Hair follicle dermal papilla cell (primary cell): Measurements from ENCODE around the gene GDE1. TPM values are rescaled to one million over a fixed set of nuclear protein-coding genes. Genes with fewer than 3 reads are reported as not detected.

Source experiments
- total RNA-seq: library from RNA; depleted of rRNA; stranded (reverse); fragments of >200 nt; gene quantifications from 2 replicates; pipeline ENCODE4 v1.2.3, GENCODE V29; 2012

GDE1 gene
- total RNA-seq, result 62.8 and 63.1 TPM in 2 replicates

GRCh38 chr16:19521471-19522396, at the start of gene GDE1:
Gene GDE1 (minus strand): TSS chr16:19522098. CDS start chr16:19521964, 134 bp downstream.

GRCh38 chr16:19555186-19555937, 33.5 kb upstream of the GDE1 start, which contains the start of gene VPS35L:
Gene VPS35L (plus strand): TSS chr16:19555703. CDS start chr16:19555730, 27 bp downstream.

GRCh38 chr16:19523559-19524355, 1.9 kb upstream of the GDE1 start, which contains the start of gene CCP110:
Gene CCP110 (plus strand): TSS chr16:19523942. CDS start chr16:19527882, 3,940 bp downstream.

Other genes starting within 250 kb of the GDE1 start
- gene CLEC19A, start 236.4 kb downstream of the GDE1 start, total RNA-seq, result not detected in 2 replicates
- not detected in 2 replicates for gene TMC5, start 104.2 kb downstream of the GDE1 start, total RNA-seq
- gene CCP110, start 1.8 kb upstream of the GDE1 start, total RNA-seq, result 7.3 and 8.9 TPM in 2 replicates
- gene VPS35L, start 33.6 kb upstream of the GDE1 start, total RNA-seq, result 50.8 and 53.7 TPM in 2 replicates
- 8.1 and 8.5 TPM in 2 replicates for gene KNOP1, start 196.1 kb upstream of the GDE1 start, total RNA-seq
- 6.0 and 7.0 TPM in 2 replicates for gene IQCK, start 196.2 kb upstream of the GDE1 start, total RNA-seq